NCI-H2081 (cell line): ENCODE results near the gene KNDC1.

Experiments used
- DNase-seq, 2 experiments: peaks; one replicate each; lab custom pipeline; 2025; lab: John Stamatoyannopoulos, UW

KNDC1 gene

DNA sequence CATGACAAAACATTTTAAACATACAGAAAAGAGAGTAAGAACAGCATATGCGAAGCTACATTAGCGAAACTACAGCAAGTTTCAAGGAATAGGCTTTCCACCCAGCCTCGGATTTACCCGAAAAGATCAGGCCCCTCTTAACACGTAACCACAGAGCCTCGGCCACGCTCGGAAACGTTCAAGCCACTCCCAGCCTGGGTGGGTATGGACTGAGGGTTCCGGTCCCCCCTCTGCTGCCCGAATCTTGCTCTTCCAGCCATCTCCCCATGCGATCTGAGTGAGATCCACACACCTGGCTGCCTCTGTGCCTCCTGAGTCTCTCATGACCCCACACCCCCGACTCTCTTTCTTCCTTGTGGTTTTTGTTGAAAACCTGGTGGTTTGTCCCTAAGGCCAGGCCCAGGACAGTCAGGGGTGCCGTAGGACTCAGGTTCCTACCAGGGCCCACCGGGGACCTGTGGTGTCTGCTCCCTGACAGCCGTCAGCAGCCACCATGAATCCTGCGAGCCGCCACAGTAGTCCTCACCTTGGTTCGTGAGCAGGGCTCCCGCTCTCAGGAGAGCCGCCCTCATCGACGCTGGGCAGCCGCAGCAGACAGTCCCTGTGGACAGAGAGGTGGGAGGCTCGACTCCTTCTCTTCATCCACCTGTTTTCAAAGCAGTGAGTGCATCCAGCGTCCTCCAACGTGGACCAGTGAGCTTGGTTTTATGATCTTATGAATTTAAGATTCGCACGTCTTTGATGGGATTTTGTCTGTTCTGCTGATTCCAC is 18.5 kb downstream of the KNDC1 start:
- no peak for DNase-seq

- DNase-seq: no peak
Measured at GRCh38 chr10:133179128-133179520, 19.1 kb downstream of the KNDC1 start.

DNA sequence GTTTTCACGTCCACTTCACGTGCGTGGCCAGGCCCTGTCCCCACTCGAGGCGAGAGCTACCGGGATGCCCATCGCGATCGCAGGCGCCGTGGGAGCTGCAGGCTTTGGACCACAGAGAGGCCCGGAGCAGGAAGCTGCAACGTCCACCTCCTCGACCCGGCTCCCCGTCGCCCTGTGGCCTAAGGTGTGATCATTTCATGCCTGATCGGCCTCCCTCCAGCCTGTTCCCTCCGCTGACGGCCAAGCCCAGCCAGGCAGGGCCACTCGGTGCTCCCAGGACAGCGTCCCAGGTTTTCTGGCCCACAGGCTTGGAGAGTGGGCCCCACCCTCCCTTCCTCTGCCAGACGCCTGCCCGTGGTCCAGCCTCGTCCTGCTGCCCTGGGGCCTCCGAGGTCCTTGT is 19.6 kb downstream of the KNDC1 start:
- DNase-seq: no peak

DNA sequence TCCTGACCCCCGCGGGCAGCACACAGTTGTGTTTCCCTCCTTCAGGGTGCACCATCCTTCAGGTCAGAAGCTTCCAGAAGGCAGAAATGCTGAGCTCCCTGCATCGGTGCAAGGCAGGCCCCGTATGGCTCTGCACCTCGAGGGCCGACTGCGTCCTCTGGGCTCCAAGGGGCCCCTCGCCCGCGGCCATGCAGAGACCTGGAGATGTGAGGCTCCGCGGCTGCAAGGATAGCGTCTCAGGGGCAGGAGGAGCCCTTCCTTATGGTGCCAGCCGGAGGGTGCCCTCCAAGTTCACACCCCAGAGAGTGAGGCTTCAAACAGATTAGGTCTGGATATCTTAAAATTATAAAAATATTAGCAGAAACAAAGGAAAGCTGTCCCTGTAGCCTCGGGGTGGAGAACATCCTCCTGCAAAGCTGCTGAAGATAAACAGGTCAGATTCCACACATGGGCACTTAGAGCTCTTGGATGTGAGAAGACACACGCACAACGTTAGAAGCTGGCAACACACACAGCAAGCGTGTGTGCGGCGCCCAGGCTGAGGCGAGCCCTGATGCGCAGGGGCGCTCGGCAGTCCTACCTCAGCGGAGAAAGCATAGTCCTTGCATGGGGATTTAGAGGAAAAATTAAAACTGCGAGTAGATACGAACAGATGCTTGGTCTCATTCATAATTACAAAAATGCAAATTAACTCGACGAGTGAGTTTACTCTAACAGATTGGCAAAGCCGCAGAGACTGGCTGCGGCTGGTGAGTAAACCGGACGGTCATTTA is 20.4 kb downstream of the KNDC1 start:
- no peak for DNase-seq

DNA sequence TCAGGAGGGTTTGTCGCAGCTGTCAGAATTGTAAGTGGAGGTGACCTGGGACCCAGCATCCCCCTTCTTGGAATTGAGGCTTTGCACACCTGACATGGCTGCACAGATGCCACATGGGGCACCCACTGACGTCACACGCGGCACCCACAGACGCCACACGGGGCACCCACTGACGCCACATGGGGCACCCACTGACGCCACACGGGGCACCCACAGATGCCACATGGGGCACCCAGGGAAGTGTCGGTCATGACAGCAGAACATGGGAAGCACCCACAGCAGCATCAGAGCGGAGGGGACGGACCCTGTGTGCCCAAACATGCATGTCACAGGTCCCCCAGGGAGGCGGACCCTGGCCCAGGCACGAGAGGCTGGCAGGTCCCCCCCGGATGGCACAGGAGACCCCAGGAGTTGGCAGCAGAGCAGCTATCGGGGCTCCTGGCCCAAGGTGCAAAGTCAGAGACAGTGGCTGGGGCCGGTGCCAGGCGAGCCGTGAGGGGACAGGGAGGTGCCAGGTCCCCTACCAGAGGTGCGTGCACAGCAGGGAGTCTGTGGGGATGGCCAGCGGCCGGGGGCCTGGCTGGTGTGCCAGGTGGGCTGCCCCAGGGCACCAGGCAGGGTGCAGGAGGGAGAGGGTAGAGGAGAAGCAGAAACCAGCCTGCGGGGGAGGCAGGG is 21.1 kb downstream of the KNDC1 start:
- no peak for DNase-seq

GRCh38 chr10:133182190-133182589 is 22.2 kb downstream of the KNDC1 start:
- no peak for DNase-seq

- no peak for DNase-seq
Measured at GRCh38 chr10:133182791-133183645, 23.0 kb downstream of the KNDC1 start.

GRCh38 chr10:133183646-133184378 is 23.8 kb downstream of the KNDC1 start:
- no peak for DNase-seq

- no peak for DNase-seq
Measured at GRCh38 chr10:133184591-133185244, 24.7 kb downstream of the KNDC1 start.

- no peak for DNase-seq
Measured at GRCh38 chr10:133185421-133185820, 25.4 kb downstream of the KNDC1 start.

- DNase-seq: no peak
Measured at GRCh38 chr10:133185916-133186315, 25.9 kb downstream of the KNDC1 start.

DNA sequence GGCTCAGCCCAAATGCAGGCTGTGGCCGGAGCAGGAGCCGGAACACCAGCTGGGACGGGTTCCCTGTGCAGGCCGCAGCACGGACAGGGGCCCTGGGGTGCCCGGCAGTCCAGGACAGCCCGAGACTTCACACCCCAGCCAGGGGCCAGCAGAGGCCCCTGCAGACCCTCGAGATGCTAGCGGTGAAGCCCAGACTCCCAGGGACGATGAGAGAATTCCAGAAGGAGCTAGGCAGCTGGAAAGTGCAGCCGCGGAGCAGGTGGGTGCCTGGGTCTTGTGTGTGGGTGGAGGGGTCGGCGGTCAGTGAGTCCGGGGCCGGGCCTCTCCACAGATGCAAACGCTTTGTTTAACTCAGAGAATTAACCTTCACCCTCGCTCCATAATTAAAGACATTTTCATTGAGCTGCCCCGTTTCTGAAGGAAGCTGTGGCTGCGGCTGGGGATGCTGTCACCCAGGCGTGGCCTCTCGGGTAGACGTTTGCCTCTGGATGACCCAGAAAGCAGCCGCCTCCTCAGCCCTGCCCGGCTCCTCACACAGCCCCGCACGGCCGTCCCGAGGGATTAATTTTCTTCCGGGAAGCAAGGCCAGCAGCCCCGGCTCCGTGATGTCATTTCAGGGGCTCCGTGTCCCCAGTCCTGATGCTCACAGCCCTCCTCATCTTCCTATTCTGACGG is 26.5 kb downstream of the KNDC1 start:
- no peak for DNase-seq

- no peak for DNase-seq
Measured at GRCh38 chr10:133187091-133187905, 27.3 kb downstream of the KNDC1 start.

DNA sequence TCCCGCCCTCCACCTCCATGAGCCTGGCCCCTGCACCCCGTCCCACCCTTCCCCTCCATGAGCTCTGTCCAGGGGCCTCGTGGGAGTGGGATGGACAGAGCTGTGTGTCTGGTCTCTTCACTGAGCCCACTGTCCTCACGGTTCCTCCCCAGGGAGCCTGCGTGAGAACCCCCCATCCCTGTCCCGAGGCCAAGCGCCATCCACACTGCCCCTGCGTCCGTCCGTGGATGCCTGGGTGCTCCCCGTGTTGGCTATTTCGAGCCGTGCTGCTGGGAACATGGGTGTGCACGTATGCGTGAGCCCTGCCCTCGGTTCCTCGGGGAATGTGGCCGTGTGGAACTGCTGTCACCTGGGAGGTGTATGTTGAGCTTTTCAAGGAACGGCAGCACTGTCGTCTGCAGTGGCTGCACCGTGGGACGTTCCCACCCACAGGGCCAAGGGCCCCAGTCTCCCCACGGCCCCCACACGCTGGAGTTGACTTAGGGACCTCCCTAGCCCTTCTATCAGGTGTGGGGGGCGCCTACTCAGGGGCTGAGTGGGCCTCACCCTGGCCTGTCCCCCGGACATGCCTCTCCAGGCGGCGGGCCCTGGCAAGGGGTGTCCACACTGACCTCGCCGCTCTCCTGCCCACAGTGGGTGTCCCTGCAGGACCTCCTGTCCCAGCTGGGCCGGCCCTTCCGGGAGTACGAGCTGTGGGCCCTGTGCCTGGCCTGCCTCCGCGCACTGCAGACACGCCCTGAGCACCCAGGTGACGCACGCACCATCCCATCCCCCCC is 28.1 kb downstream of the KNDC1 start:
- DNase-seq: no peak

GRCh38 chr10:133189256-133189655 is 29.2 kb downstream of the KNDC1 start:
- DNase-seq: no peak

- DNase-seq: no peak
Measured at GRCh38 chr10:133189726-133190125, 29.7 kb downstream of the KNDC1 start.

GRCh38 chr10:133190225-133190624 is 30.2 kb downstream of the KNDC1 start:
- DNase-seq: no peak

DNA sequence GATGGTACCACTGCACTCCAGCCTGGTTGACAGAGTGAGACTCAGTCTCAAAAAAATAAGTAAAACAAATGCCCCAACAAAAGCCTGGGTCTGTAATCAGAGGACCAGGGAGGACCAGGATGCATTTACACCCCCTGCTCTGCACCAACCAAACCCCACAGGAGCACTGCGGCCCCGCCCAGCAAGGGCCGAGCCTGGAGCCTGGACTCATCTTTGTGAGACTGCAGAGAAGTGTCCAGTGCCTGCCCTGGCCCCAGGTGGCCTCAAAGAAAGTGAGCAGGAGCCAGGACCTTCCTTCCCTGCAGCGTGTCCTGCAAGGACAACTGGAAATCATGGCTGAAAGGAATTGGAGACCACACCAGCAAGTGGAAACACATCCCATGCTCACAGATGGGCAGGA is 31.6 kb downstream of the KNDC1 start:
- no peak for DNase-seq
